ENCODE results near the gene C12orf57. TPM values are rescaled to one million over a fixed set of nuclear protein-coding genes. Genes with fewer than 3 reads are reported as not detected.

Gene C12orf57
- total and polyA plus RNA-seq, 8 donors, result 155 to 621 (median 430) TPM

- Histone ChIP-seq H3K36me3 (peaks cover 0 to 13% (median 7%) of the 10 kb centered on the region in 4 donors), H3K27me3 (no peaks in the 10 kb centered on the region), H3K27ac (peak overlapping the region; percentile 90 to 99 (median 97)), H3K4me3 (peak overlapping the region; percentile 64 to 95 (median 86)), H3K4me1 (peaks cover 56 to 89% (median 77%) of the 10 kb centered on the region in 4 donors), H3K9me3 (no peaks in the 10 kb centered on the region)
- no peak for TF ChIP-seq EP300 (IDR thresholded peaks at IDR 0.05)
- TF ChIP-seq POLR2A (IDR thresholded peaks at IDR 0.05), result no peak
- no peak for TF ChIP-seq CTCF (IDR thresholded peaks at IDR 0.05)
- TF ChIP-seq POLR2AphosphoS5 (IDR thresholded peaks at IDR 0.05), result no peak
- 5 to 13% (median 9%) methylated on average over 19 of the region's 19 CpGs for WGBS, 5 donors
- DNase-seq, result no peak
- intact Hi-C loops (cut with DNase I; ENCODE audit: low total_unique reads), result no loop called here
Measured at GRCh38 chr12:6928703-6929407, 15.0 kb upstream of the C12orf57 start.

GRCh38 chr12:6929466-6930452 is 14.1 kb upstream of the C12orf57 start:
- peak overlapping the region; percentile 90 to 99 (median 97) for H3K27ac ChIP-seq
- peaks cover 9 to 22% (median 16%) of the 10 kb centered on the region in 4 donors for H3K36me3 ChIP-seq
- peak overlapping the region; percentile 64 to 95 (median 86) for H3K4me3 ChIP-seq
- WGBS, 5 donors, result 32 to 39% (median 34%) methylated on average over 7 of the region's 7 CpGs
- peaks cover 52 to 89% (median 74%) of the 10 kb centered on the region in 4 donors for H3K4me1 ChIP-seq
- DNase-seq, result no peak
- intact Hi-C loops (cut with DNase I; ENCODE audit: low total_unique reads), result no loop called here
- H3K9me3 ChIP-seq, result no peaks in the 10 kb centered on the region
- H3K27me3 ChIP-seq, result no peaks in the 10 kb centered on the region
- no peak for TF ChIP-seq POLR2AphosphoS5 (IDR thresholded peaks at IDR 0.05)
- no peak for TF ChIP-seq EP300 (IDR thresholded peaks at IDR 0.05)
- no peak for TF ChIP-seq CTCF (IDR thresholded peaks at IDR 0.05)
- TF ChIP-seq POLR2A (IDR thresholded peaks at IDR 0.05), result no peak

- H3K27ac ChIP-seq, result peak overlapping the region in 4 of 5 donors; percentile 36 to 98 (median 74)
Measured at GRCh38 chr12:6932766-6933165, 11.1 kb upstream of the C12orf57 start.

More at GRCh38 chr12:6932766-6933165, 11.1 kb upstream of the C12orf57 start:
- no peak overlapping the region for H3K4me3 ChIP-seq
- no peaks in the 10 kb centered on the region for H3K9me3 ChIP-seq
- peaks cover 37 to 91% (median 69%) of the 10 kb centered on the region in 4 donors for H3K4me1 ChIP-seq
- H3K36me3 ChIP-seq, result peaks cover 20 to 44% (median 36%) of the 10 kb centered on the region in 4 donors
- 49 to 76% (median 64%) methylated on average over 1 of the region's 1 CpG for WGBS, 5 donors
- TF ChIP-seq POLR2A (IDR thresholded peaks at IDR 0.05), result no peak
- no peak for TF ChIP-seq EP300 (IDR thresholded peaks at IDR 0.05)
- TF ChIP-seq POLR2AphosphoS5 (IDR thresholded peaks at IDR 0.05), result no peak
- no peak for TF ChIP-seq CTCF (IDR thresholded peaks at IDR 0.05)
- no peaks in the 10 kb centered on the region for H3K27me3 ChIP-seq
- intact Hi-C loops (cut with DNase I; ENCODE audit: low total_unique reads), result no loop called here
- DNase-seq, result no peak
